HT-29 (cell line): ENCODE data around the gene UBE3A. TPM values are rescaled to one million over a fixed set of nuclear protein-coding genes. Genes with fewer than 3 reads are reported as not detected.

ENCODE experiments used
- DNase-seq: peaks from one replicate; pipeline ENCODE4 v3.0.0-alpha.2; 2015; ENCODE audit warnings: low spot score
- total RNA-seq: library from RNA; depleted of rRNA; stranded (reverse); fragments of >200 nt; shearing (Covaris generic); gene quantifications from 2 replicates; pipeline ENCODE4 v1.2.3, GENCODE V29; 2014

Gene UBE3A
- total RNA-seq, 1 experiment from 2014 or later, result 105 TPM

GRCh38 chr15:25403771-25404170 is 35.1 kb downstream of the UBE3A start:
- no peak for DNase-seq

GRCh38 chr15:25402342-25402741 is 36.5 kb downstream of the UBE3A start:
- DNase-seq, result no peak

GRCh38 chr15:25401501-25401900 is 37.3 kb downstream of the UBE3A start:
- DNase-seq, result no peak

GRCh38 chr15:25397100-25397499 is 41.7 kb downstream of the UBE3A start:
- no peak for DNase-seq

- no peak for DNase-seq
Observed at GRCh38 chr15:25394898-25395297, 43.9 kb downstream of the UBE3A start.

- DNase-seq, result no peak
Observed at GRCh38 chr15:25392806-25393205, 46.0 kb downstream of the UBE3A start.

- no peak for DNase-seq
Observed at GRCh38 chr15:25391971-25392721, 46.7 kb downstream of the UBE3A start.

- no peak for DNase-seq
Observed at GRCh38 chr15:25385986-25386385, 52.8 kb downstream of the UBE3A start.

GRCh38 chr15:25381579-25381978 is 57.2 kb downstream of the UBE3A start:
- no peak for DNase-seq

- DNase-seq, result no peak
Observed at GRCh38 chr15:25378501-25378901, 60.3 kb downstream of the UBE3A start.

- no peak for DNase-seq
Observed at GRCh38 chr15:25375557-25375956, 63.3 kb downstream of the UBE3A start.

GRCh38 chr15:25374143-25374542 is 64.7 kb downstream of the UBE3A start:
- DNase-seq, result no peak

GRCh38 chr15:25372298-25372697 is 66.5 kb downstream of the UBE3A start:
- no peak for DNase-seq

GRCh38 chr15:25368850-25369249 is 70.0 kb downstream of the UBE3A start:
- no peak for DNase-seq

GRCh38 chr15:25366058-25366457 is 72.8 kb downstream of the UBE3A start:
- DNase-seq, result no peak

- DNase-seq, result no peak
Observed at GRCh38 chr15:25362545-25362944, 76.3 kb downstream of the UBE3A start.

GRCh38 chr15:25347707-25348106 is 91.1 kb downstream of the UBE3A start:
- DNase-seq, result no peak

- DNase-seq, result no peak
Observed at GRCh38 chr15:25346371-25346770, 92.5 kb downstream of the UBE3A start.

GRCh38 chr15:25345943-25346342 is 92.9 kb downstream of the UBE3A start:
- DNase-seq, result no peak

- no peak for DNase-seq
Observed at GRCh38 chr15:25342629-25343028, 96.2 kb downstream of the UBE3A start.

- DNase-seq, result peak; percentile 61
Observed at GRCh38 chr15:25339431-25339830, 99.4 kb downstream of the UBE3A start.

- no peak for DNase-seq
Observed at GRCh38 chr15:25335279-25335678, 103.5 kb downstream of the UBE3A start.

GRCh38 chr15:25333049-25333448 is 105.8 kb downstream of the UBE3A start:
- DNase-seq, result peak; percentile 45

GRCh38 chr15:25332306-25332705 is 106.5 kb downstream of the UBE3A start:
- DNase-seq, result no peak
